Ovary (tissue), 9 donors: ENCODE data around the gene MAP2K5. TPM values are rescaled to one million over a fixed set of nuclear protein-coding genes. Genes with fewer than 3 reads are reported as not detected.

ENCODE experiments used
- DNase-seq, 5 donors: peaks; one replicate each; pipeline ENCODE4 v3.0.0-alpha.2; 2019 to 2020
- H3K27ac ChIP-seq, 2 donors: fragments of 200-600 bp; one replicate each; pipeline versions ENCODE4 v1.5.1 to v1.8.0; 2019 to 2022
- H3K27me3 ChIP-seq: fragments of 200-600 bp; one replicate; pipeline ENCODE4 v1.8.0; 2022
- H3K36me3 ChIP-seq: fragments of 200-600 bp; sonication (generic); one replicate; pipeline ENCODE4 v1.5.1; 2019
- H3K4me1 ChIP-seq: one replicate; pipeline ENCODE4 v1.8.1; 2013; ENCODE audit warnings: mild to moderate bottlenecking, moderate library complexity; ENCODE audit not compliant: insufficient read depth
- H3K4me3 ChIP-seq: fragments of 200-600 bp; sonication (generic); one replicate; pipeline ENCODE4 v1.5.1; 2017
- H3K9me3 ChIP-seq, 2 donors: fragments of 200-600 bp in 1 of 2; sonication (generic) in 1 of 2; one replicate each; pipeline versions ENCODE4 v1.5.1 to v1.8.1; 2013 to 2019; ENCODE audit warnings: mild to moderate bottlenecking in 1 of 2, moderate library complexity in 1 of 2
- CTCF ChIP-seq, 3 donors: fragments of 450-650 bp in 2 of 3; fragments of 200-600 bp in 1 of 3; IDR thresholded peaks; one replicate each; pipeline versions ENCODE4 v1.5.1 to v1.8.0; 2016 to 2022; ENCODE audit warnings: antibody characterized with exemption in 3 of 3, mild to moderate bottlenecking in 1 of 3
- EP300 ChIP-seq: sonication (generic); formaldehyde crosslinking; IDR thresholded peaks from one replicate; pipeline ENCODE4 v1.6.1; 2017; ENCODE audit warnings: antibody characterized with exemption
- POLR2A ChIP-seq: fragments of 450-650 bp; IDR thresholded peaks from one replicate; pipeline ENCODE4 v1.6.1; 2017; ENCODE audit warnings: antibody characterized with exemption, mild to moderate bottlenecking, moderate library complexity
- WGBS, 3 donors: extraction: QIAGEN DNeasy Blood & Tissue Kit in 1 of 3; methylation state at CpG; one replicate each; pipeline versions ENCODE4 v1.1.5 to v1.1.7; 2013 to 2017; 5-methylcytosine and 5-hydroxymethylcytosine counted together
- intact Hi-C, 4 donors: fragments of 100-400 bp; cut with DNase I; formaldehyde crosslinking; loops; one replicate each; pipeline versions ENCODE4 v1.11.0 to v1.15.1; 2022 to 2023
- polyA plus RNA-seq, 2 donors: library from polyadenylated mRNA; stranded (reverse); fragments of 200-250 nt in 1 of 2; fragments of 350-450 nt in 1 of 2; fragmentation: Illumina TruSeq in 1 of 2; extraction: RNeasy Lipid Tissue Mini Kit (QIAGEN cat#74804) in 1 of 2; gene quantifications; one replicate each; pipeline ENCODE4 v1.2.3, GENCODE V29; 2013 to 2014
- total RNA-seq, 7 donors: library from RNA; depleted of rRNA in 2 of 7; stranded (reverse); fragments of >200 nt in 2 of 7; fragmentation: NEBNext Ultra II Directional in 3 of 7; extraction: Animal tissue kit (Norgen Biotek cat#: 25700) in 3 of 7; gene quantifications; one replicate each; pipeline versions ENCODE4 v1.1.0 to v1.2.4, GENCODE V29; 2016 to 2023
- donor health status: DM: no; HTN: no; CAD: no; lungs with moderate emphysema.
- donor health status: DM: no; HTN: no; CAD: no.
- donor health status: Bipolar disorder and iron deficiency.
- donor health status: DM: yes; HTN: yes; CAD: no.
- donor health status: DM: no; HTN: no; CAD: no.
- donor health status: DM: yes; HTN: yes; CAD: no.

MAP2K5 gene
- total and polyA plus RNA-seq, 9 donors: 4.0 to 39.8 (median 23.2) TPM

- Histone ChIP-seq H3K36me3 (no peaks in the 10 kb centered on the region), H3K27me3 (peaks cover 44% of the 10 kb centered on the region), H3K4me1 (peaks cover 3% of the 10 kb centered on the region), H3K27ac (no peak overlapping the region), H3K4me3 (no peak overlapping the region), H3K9me3 (no peaks in the 10 kb centered on the region)
- TF ChIP-seq EP300 (no peak), POLR2A (no peak), CTCF (IDR thresholded peaks at IDR 0.05) (no peak)
- 7 to 15% (median 11%) methylated on average over 68 to 77 of the region's 77 CpGs for WGBS, 3 donors
- intact Hi-C loops: no loop called here
- DNase-seq: no peak
Observed at GRCh38 chr15:67825881-67826716, 283.6 kb downstream of the MAP2K5 start.

GRCh38 chr15:67826717-67827561 lies 284.4 kb downstream of the MAP2K5 start:
- 4 to 9% (median 7%) methylated on average over 33 to 88 of the region's 88 CpGs for WGBS, 3 donors
- TF ChIP-seq EP300: no peak
- TF ChIP-seq CTCF (IDR thresholded peaks at IDR 0.05): no peak
- TF ChIP-seq POLR2A: no peak
- Histone ChIP-seq H3K4me3 (no peak overlapping the region), H3K27me3 (peaks cover 36% of the 10 kb centered on the region), H3K27ac (no peak overlapping the region), H3K9me3 (no peaks in the 10 kb centered on the region), H3K4me1 (peaks cover 3% of the 10 kb centered on the region), H3K36me3 (no peaks in the 10 kb centered on the region)
- DNase-seq: no peak
- intact Hi-C loops: no loop called here

- peaks cover 3% of the 10 kb centered on the region for H3K4me1 ChIP-seq
Observed at GRCh38 chr15:67827562-67828277, 285.2 kb downstream of the MAP2K5 start.

More at GRCh38 chr15:67827562-67828277, 285.2 kb downstream of the MAP2K5 start:
- H3K27ac ChIP-seq: no peak overlapping the region
- no peaks in the 10 kb centered on the region for H3K36me3 ChIP-seq
- H3K4me3 ChIP-seq: no peak overlapping the region
- TF ChIP-seq POLR2A (no peak), CTCF (IDR thresholded peaks at IDR 0.05) (no peak), EP300 (no peak)
- intact Hi-C loops: no loop called here
- WGBS, 3 donors: 2 to 4% (median 2%) methylated on average over 44 to 91 of the region's 91 CpGs
- no peak for DNase-seq
- H3K9me3 ChIP-seq: no peaks in the 10 kb centered on the region
- H3K27me3 ChIP-seq: peaks cover 28% of the 10 kb centered on the region
